ENCODE results near the gene CAMK4.

The CAMK4 gene

DNA sequence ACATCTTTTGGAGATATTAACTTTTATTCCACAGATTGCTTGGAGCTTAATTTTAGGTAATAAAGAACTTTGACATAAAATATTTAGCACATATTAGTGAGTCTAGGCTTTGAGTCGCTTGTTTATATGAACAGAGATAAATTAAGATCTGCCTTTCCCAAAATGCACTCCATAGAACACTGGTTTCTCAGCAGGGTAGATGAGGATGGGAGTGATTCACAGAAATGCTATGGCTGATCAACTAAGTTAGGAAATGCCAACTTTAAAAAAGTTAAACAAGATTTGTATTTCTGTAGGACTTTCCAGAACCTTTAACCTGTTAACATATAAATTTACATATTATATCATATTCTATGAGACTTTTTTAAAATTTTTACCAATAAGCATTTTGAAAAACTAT, 222.9 kb downstream of the CAMK4 start:
- peak; percentile 0 for DNase-seq

DNA sequence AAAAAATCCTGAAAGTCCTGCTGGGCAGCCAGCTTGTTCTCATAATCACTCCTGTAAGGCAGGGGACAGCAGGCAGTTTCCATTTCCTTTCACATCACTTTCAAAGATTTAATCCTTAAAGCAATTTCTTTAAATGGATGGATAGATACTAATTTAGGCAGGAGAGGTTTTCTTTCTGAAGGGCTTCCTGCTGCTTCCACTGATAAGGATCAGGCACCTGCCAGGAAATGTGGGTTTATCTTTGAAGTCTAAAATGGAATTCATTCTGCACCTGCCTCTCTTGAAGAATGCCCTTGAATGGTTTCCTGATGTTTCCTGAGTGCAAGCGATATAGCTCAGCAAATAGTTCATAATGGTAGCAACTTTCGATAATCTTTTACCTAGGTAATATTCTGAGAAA, 223.6 kb downstream of the CAMK4 start:
- DNase-seq: peak; percentile 89

DNA sequence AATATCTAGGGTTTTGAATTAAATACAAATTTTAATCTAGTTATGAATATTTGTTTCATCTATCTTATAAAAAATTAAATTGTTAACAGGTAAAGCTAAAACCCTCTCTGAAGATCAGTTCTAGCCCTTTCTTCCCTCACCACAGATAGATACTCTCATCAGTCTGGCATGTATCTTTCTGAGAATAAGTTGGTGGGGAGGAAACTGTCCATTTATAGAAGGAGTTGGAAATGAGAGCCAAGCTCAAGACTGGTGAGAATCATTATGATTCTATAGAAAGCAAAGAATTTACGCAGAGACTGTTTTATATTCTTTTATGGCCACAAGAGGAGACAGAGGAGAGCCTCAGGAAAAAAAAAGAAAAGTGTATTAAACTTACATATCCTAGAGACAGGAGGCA, 229.1 kb downstream of the CAMK4 start:
- no peak for DNase-seq

DNA sequence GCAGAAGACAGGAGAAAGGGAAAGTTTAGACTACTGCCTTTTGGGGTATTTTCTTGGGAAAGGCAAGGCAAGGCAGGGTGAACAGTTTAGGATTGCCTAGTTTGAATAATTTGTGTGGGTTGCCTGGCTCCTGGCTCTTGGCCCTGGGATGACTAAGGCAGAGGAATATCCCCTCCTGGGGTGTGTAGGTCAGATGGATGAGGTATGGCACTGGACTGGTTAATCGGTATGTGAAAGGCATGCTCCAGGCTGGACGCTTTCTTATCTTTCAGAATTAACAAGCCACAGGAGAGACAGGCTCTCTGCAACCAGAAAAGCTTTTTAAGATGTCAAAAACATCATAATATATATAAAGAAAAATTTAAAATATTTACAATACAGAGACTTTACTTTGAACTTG, 229.6 kb downstream of the CAMK4 start:
- DNase-seq: peak; percentile 67

DNA sequence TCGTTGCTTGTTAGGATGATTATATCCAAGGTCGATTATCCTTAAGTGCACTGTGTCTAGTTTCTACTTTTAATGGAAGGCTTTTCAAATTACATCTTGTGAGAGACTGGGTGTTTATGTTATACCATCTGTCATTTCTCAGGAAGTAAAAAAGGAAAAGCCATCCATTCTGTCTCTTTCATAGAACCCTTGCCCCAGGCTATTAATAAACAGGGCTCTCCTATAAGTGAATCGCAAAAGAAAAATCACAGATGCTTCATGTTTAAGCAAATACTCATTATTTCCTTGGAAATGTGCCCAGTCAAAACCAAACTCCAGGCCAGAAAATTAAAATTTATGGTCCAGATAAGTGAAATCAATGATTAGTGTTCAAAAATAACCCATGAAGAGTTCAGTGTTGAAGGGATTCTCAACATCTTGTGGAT, 230.0 kb downstream of the CAMK4 start:
- DNase-seq: peak; percentile 93

DNA sequence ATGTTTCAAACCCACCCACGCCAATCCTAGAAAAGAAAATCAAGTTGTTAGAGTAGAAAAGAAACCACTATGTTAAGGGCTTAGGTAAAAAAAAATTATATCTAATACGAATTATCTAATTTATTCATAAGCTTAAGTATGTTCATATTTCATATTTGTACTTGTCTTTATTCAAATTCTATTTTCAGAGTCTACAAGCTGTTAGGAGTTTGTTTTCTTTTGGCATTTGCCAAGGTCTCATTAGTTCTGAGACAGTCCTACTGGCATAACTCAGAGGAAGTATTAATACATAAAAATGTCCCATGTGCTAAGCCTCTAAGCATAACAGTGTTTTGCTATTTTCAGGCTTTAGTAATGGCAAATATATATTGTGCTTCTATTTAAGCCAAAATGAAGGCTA, 230.6 kb downstream of the CAMK4 start:
- no peak for DNase-seq

DNA sequence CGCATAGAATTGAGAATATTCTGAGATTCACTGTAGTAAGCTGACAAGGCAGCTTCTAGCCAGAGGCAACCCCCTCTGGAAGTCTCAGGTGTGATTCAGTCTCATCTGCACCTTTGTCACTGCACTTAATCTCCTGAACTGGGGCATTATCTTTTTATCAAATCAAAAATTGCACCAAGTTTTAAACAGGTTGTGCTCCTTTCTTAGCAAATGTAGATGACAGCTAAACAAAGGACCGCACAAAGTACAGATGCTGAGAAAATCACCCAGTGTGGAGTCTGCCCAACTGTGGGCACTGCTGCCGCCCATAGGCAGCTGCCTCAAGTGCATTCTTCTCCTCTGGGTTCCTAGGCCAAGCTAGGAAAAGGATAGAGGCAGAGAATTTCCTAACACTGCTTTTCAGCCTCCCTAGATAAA, 237.1 kb downstream of the CAMK4 start:
- DNase-seq: peak; percentile 39

DNA sequence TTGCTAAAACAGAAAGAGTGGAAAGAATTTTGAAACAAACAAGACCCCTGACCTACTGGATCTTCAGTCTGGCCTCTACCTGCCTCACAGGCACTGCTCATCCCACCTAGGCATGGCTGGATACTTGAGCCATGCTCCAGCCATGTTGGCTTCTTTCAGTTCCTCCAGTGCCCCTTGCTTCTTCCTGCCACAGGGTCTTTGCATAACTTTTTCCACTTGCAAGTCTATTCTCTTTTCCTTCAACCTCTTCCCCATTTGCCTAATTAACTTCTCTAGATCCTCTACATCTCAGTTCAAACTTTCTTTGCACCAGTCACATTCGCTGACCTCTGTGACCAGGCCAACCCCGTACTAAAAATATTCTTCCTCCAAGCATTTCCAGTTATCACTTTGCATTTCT, 237.8 kb downstream of the CAMK4 start:
- no peak for DNase-seq

DNA sequence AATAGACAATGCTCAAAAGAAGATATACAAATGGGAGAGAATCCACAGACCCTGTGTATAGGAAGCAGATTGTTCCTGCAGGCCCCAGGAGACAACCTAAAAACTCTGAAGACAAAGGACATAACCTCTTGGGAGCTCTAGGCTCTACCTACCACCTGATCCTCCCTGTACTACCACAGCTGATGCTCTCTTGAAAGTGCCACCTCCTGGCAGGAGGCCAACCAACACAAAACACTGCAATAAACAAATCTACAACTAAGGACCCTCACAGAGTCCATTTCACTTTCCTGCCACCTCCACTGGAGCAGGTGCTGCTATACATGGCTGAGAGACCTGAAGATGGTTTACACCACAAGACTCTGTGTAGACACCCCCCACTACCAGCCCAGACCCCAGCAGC, 239.1 kb downstream of the CAMK4 start:
- DNase-seq: no peak

DNA sequence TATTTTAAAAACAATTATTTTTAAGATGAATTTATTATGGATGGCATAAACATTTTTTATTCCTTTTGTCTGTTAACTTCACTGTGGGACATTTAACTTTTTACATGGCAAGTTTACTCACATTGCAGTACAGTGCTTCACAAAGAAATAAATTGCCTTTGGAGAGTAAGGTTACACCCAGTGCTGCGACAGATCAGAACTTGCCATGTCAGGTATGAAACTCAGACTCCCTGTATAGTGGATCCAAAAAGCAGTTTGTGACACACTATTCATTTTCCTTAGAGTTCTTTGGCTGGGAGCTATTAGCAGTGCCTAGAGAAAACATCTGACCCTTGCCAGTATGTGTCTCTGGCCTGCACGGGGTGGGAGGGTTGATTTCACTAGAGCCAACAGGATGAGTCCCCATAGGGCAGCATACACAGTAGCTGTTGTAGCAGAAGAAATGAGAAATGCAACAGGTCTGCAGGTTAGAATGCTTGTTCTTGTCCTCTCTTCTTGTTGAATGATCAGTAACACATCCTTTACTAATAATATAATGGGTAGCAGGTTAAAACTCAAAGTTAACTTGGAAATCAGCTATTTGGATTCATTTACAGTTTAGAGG, 245.2 kb downstream of the CAMK4 start:
- no peak for DNase-seq

DNA sequence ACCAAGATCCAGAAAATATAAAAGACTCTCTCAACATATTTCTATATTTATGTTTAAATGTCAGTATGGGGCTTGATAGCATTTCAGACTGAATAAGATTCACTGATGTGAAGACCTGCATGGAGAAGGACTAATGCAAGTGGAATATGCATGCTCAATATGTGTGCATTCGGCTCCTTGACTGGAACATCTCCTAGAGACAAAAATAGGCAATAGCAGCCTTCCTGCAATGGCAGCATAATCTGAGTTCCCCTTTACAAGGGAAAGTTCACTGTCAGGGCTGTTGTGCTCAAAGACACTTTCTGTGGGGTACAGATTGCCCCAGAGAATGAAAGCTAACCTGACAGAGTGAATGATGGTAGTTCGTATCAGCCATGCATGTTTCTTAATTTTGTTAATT, 245.7 kb downstream of the CAMK4 start:
- DNase-seq: no peak

DNA sequence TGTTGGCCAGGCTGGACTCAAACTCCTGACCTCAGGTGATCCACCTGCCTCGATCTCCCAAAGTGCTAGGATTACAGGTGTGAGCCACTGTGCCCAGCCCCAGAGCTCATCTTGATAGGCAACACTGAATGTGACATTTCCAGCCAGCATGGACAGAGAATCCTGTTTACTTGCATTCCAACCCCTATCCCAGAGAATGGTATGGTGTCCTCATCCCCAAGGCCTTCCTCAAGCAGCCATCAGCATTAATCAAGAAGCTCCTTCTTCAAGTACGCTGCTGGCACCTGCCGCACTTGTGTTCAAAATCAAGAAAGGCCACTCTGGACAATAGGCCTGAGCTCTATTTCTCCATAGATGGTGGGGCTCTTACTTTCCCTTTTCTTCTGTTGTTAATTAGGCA, 247.9 kb downstream of the CAMK4 start:
- DNase-seq: no peak

DNA sequence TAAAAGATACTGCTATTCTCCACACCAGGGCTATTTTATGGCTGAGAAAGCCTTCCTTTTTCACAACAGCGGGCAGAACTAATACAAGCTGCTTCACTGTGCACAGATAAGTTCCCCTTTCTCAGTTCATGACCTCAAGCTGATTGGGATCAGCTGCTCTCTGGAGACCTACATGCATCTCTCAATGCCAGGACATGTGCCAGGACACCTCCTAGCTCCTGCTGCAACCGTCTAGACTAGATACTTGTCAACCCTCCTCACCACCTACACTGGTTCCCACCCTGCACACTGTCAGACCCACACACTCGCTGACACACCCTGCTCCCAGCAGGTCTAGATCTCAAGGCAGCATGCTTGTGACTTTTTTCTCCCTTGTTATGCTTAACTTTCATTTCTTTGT, 248.4 kb downstream of the CAMK4 start:
- DNase-seq: no peak

DNA sequence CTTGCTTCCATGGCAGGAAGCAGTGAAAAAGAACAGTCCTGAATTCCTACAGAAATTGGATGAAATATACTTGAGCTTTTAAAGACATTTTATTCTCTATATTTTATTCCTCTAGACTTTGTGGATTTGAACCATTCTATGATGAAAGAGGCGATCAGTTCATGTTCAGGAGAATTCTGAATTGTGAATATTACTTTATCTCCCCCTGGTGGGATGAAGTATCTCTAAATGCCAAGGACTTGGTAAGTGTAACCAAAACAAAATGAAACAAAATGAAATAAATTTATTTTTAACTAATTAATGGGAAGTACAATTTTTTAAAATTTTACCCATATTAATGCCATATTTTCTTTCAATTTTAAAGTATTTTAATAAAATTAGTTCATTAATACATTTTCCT, 254.1 kb downstream of the CAMK4 start:
- DNase-seq: peak; percentile 15

DNA sequence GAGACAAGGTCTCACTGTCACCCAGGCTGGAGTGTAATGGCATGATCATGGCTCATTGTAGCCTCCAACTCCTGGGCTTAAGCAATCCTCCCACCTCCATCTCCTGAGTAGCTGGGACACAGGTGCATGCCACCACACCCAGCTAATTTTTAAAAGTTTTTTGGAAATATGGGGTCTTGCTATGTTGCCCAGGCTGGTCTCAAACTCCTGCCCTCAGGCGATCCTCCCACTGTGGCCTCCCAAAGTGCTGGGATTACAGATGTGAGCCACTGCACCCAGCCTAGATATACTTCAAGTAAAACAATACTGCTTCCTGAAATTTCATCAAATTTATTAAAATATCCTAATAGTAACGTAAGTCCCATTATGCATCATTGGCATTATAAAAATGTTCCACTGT, 254.7 kb downstream of the CAMK4 start:
- DNase-seq: no peak

DNA sequence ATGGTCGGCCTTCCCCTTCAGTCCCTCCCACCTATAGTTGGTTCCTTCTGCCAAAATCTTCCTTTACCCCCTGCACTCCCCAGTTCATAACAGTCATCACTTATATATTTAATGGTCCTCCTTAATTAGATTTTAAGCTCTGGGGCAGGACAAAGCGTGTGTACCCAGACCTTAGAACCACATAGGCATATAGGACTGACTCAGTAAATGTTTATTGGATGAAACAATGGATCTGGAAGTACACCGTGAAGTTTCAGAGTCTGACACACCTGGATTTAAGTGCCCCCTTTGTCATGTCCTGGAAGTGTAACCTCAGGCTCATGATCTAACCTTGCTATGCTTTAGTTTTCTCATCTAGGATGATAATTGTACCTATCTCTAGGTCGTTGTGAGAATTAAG, 256.2 kb downstream of the CAMK4 start:
- no peak for DNase-seq

DNA sequence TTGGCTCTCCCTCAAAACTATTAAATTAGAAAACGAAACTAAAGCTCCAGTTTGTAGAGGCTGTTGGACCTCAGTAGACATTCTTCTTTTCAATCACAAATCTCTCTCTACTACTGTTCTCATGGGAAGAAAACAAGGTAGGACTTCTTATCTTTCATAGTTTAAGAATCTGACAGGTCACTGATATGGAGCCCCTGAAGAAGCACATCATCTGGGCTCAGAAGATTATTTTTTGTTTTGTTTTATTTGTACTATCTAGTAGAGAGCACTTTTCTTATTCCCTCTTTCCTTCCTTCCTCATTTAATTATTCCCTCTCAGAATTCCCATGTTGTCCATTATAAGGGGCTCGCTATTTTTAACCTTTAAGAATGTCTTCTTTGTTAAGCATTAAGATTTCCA, 261.9 kb downstream of the CAMK4 start:
- DNase-seq: no peak

DNA sequence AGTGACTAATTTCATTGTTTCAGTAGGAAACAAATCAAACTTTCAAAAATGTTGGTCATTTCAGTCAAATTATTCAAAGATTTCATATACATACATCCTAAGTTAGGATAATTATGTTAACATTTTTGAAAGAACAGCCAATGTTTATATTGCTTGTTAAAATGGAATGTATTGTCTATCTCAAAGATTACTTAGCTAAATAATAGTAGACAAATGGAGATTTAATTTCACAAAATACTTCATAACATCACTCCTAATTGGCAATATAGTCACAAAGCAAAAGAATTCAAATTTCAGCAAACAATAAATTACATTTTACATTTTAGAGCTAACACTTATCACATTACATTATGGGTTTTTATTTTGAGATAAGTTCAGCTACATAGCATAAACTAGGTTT, 262.7 kb downstream of the CAMK4 start:
- no peak for DNase-seq

DNA sequence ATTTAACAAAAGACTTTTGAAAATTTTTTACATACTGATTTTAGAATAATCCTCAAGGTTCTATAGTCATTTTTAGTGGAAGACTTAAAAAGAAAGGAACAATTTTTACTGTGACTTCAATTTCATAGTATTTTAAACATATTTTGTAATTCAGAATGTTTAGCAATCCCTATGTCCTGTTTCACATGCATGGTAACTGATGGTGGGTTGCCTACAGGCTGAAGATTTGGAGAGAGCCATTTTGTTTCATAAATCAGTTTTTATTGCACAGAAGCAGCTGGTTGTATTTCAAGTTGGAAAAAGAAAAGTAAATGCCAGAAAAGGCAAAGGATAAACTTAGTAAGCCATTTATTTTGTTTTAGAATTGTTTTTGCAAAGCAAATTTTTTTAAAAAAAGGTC, 264.2 kb downstream of the CAMK4 start:
- no peak for DNase-seq

DNA sequence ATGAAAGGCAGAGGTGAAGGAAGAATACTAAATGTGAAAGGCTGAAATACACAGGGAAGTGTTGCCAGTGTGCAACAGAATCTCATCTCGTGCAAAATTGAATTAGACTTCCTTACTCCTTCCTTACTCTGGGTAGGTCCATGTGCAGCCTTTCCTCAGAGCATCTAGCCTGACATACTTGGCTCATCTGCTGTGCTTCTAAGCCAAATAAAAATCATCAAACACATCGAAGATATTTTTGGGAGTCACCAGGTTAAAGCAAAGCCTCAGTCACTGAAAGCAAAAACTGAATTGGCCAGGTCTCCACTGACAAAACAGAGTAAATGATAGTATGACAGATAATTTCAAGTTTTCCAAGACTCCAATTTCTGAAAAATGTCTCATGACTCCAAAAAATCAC, 268.8 kb downstream of the CAMK4 start:
- DNase-seq: no peak

DNA sequence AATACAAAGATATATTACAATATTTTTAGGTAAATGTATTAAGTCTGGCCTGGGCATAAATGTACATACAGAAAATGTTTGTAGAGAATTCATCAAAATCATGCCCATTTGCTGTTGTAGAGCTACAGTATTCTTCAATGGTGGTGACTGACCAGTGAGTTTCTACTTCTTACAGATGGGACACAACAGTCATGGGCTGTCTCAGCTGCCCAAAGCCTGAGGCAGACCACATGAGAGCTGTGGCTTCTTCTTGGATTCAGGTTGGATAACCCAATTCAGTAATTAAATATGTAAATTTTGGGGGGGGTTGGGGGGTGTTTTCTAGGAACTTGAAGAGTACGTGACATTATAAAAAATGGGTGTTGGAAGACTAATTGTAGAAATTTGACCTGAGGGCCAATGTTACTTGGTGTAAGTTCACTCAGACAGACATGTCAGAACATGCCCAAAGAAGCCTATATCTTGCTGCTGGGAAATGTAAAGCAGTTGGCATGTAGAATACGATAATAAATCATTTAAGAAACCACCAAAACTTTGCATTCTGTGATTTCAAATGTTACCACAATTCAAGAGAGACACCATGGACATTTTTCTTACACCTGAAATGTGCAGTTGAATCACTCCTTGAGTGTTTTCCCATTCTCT, 270.3 kb downstream of the CAMK4 start:
- DNase-seq: no peak

DNA sequence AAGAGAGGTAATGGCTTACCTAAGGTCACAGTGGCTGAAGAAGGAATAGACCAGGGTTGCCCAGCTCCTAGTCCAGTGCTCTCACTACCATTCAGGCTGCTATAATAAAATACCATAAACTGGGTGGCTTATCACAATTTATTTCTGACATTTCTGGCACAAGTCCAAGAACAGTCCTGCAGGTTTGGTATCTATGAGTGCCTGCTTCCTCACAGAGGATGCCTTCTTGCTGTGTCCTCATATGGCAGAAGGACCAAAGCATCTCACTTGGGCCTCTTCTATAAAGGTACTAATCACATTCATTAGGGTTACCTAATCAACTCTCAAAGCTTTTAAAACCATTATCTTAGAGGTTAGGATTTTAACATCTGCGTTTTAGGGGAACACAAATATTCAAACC, 271.0 kb downstream of the CAMK4 start:
- DNase-seq: no peak

DNA sequence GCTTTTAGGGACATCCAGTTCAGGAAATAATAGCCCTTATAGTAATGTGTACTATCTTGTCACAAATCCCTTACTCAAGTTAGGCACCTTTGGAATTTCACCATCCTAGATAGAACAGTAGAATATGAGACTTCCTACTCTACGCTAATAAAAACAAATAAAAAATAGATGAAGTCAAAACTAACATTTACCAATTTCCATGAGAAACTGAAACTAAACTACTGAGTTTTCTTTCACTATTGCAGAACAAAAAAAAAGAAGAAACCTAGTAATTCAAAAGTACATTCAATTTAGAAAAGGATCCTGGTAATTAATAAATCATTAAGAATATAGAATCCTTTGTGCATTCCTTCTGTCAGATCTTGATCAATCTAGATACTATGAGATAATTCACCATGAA, 274.2 kb downstream of the CAMK4 start:
- DNase-seq: no peak

DNA sequence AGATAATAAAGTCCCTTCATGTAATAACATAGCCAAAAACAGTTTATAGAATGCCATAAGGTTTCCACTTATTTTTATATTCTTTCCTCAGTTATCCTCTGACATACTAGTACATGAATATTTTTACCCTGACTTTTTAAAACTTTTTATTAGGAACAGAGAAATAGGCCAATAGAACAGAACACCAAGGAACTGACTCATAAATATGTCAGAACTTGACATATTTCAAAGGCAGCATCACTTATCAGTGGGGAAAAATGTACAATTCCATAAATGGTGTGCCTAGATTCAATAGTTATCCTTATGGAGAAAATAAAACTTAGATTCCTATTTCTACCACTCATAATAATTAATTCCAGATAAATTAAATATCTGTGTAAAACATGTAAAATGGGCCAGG, 278.8 kb downstream of the CAMK4 start:
- no peak for DNase-seq

DNA sequence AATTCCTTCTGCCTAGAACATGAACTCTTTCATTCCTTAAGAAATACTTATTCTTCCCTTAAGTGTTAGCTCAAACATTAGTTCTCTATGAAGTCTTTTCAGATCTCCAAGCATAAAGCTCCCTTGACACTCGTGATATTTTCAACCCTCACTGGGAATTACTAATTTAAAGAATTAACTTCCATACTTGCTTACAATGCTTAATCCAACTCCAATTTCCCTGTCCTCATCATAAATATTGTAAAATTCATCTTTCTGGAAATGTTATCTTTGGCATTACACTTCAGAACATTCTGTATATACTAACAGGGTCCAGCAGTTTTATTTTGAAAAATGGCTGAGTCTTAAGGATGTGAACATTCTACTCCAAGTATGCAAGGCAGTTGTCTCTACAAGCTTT, 280.9 kb downstream of the CAMK4 start:
- no peak for DNase-seq

All from NCI-H146 (cell line).